Stimulated activated CD8-positive, alpha-beta memory T cell treated with anti-CD3 and anti-CD28 coated beads, Interleukin-7, amount 100 ng/mL, for 48 hours (primary cell): ENCODE results near the gene GLUL.

Source experiments
- DNase-seq, 2 donors: peaks; one replicate each; pipeline ENCODE4 v3.0.0-alpha.2; 2020; ENCODE audit warnings: low read depth in 1 of 2; ENCODE audit errors: extremely low read depth in 1 of 2

GLUL gene

GRCh38 chr1:182332261-182333060 is 59.1 kb downstream of the GLUL start:
- no peak for DNase-seq
